ENCODE measurements around the gene GLA. TPM values are rescaled to one million over a fixed set of nuclear protein-coding genes. Genes with fewer than 3 reads are reported as not detected.

GLA gene
- total and polyA plus RNA-seq, 2 of the 8 experiments (the other 6 are each of a cell fraction or from before 2014, with no cell fraction given): 33.6 to 47.3 TPM

DNA sequence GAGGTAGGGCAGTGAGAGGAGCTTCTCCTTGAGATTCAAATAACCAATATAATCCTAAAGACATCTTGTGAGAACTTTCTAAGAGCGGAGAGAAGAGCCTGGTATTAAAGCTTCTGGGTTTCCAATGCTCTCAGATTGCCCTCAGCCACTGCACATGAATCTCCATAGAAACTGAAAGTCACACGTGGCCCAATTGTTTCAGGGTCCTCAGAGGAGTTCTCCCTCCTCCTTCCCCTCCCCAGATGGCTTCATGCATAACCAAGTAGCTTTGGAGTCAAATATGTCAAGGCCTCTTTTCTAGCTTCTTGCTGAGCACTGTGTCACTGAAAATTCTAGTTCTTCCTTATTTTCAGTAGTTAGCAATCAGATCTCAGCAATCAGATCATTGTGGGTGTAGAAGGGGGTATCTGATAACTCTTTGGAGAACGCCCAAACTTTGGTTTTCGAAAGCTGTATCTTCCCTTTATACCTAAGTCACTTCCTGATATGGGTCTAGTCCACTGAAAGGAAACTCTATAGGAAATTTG, 24.0 kb downstream of the GLA start:
- Histone ChIP-seq H3K27ac (ENCODE audit: low read depth, low read length) (no peak overlapping the region), H3K4me3 (ENCODE audit: extremely low read depth in 1 of 4, insufficient read depth in 2 of 4, low read depth in 3 of 4, low read length in 4 of 4) (no peak overlapping the region), H2BK120ac (replicated peaks; ENCODE audit: low read depth, low read length) (no peak overlapping the region), H3K56ac (replicated peaks; ENCODE audit: insufficient read length, low read depth, low read length) (no peak overlapping the region), H3K4ac (replicated peaks; ENCODE audit: insufficient read length, low read depth, low read length) (no peak overlapping the region), H3K23me2 (ENCODE audit: low read depth, low read length) (no peaks in the 10 kb centered on the region), H2AK5ac (ENCODE audit: low read depth, low read length) (no peak overlapping the region), H4K91ac (replicated peaks; ENCODE audit: insufficient read length, low read length) (no peak overlapping the region), H3K9ac (replicated peaks in 1 of 4; ENCODE audit: extremely low read depth in 1 of 4, low read depth in 3 of 4, low read length in 3 of 4) (no peak overlapping the region), H3K23ac (ENCODE audit: insufficient read length) (no peak overlapping the region), H3K14ac (ENCODE audit: insufficient read length) (no peak overlapping the region), H3K18ac (ENCODE audit: extremely low read depth, low read length) (no peak overlapping the region), H3K79me2 (ENCODE audit: control insufficient read depth in 1 of 2, insufficient read depth in 2 of 2, low read length in 2 of 2) (no peaks in the 10 kb centered on the region), H2BK5ac (ENCODE audit: low read depth, low read length) (no peak overlapping the region), H2BK15ac (ENCODE audit: low read length) (no peak overlapping the region), H2BK12ac (ENCODE audit: low read depth, low read length) (no peak overlapping the region), H2BK20ac (ENCODE audit: low read length) (no peak overlapping the region), H3K9me3 (ENCODE audit: insufficient read depth in 2 of 2, low read depth in 1 of 2, low read length in 1 of 2) (no peaks in the 10 kb centered on the region), H3K4me2 (ENCODE audit: insufficient read depth in 1 of 2, low read depth in 2 of 2, low read length in 2 of 2) (no peak overlapping the region), H2AFZ (ENCODE audit: low read length) (no peak overlapping the region), H3K27me3 (replicated peaks in 1 of 4; ENCODE audit: control insufficient read depth in 3 of 4, extremely low read depth in 1 of 4, insufficient read depth in 3 of 4, low read length in 3 of 4) (no peaks in the 10 kb centered on the region), H3K36me3 (ENCODE audit: control insufficient read depth in 2 of 4, insufficient read depth in 4 of 4, low read length in 3 of 4) (no peaks in the 10 kb centered on the region), H4K20me1 (replicated peaks in 1 of 2; ENCODE audit: control insufficient read depth in 1 of 2, insufficient read depth in 2 of 2, low read length in 2 of 2) (no peaks in the 10 kb centered on the region), H4K5ac (ENCODE audit: insufficient read length, low read depth, low read length) (no peak overlapping the region), H3K79me1 (ENCODE audit: low read depth, low read length) (no peaks in the 10 kb centered on the region), H4K8ac (ENCODE audit: extremely low read depth, insufficient read depth, low read length) (no peak overlapping the region), H3K4me1 (replicated peaks in 1 of 4; ENCODE audit: control insufficient read depth in 3 of 4, insufficient read depth in 4 of 4, low read length in 3 of 4) (no peaks in the 10 kb centered on the region)
- 69% methylated on average over 4 of the region's 4 CpGs; no CpG with 5 or more reads in 1 of the 2 experiments for WGBS, 2 experiments (ENCODE audit: extremely low coverage in 1 of 2, insufficient coverage in 1 of 2, insufficient read length in 1 of 2, insufficient replicate concordance in 2 of 2, low coverage in 1 of 2, low lambda C conversion rate in 2 of 2, missing lambda C conversion rate in 1 of 2)
- FAIRE-seq: peak; percentile 13
- TF ChIP-seq GTF2F1 (IDR thresholded peaks at IDR 0.05; ENCODE audit: borderline replicate concordance, low read depth, low read length) (no peak), NANOG (IDR thresholded peaks at IDR 0.05; ENCODE audit: insufficient read depth, low read depth, low read length, poor library complexity, severe bottlenecking) (no peak), BACH1 (IDR thresholded peaks at IDR 0.05; ENCODE audit: low read length) (no peak), POLR2A (IDR thresholded peaks at IDR 0.05; ENCODE audit: control extremely low read depth in 1 of 2, low read depth in 2 of 2, low read length in 2 of 2) (no peak), BRCA1 (IDR thresholded peaks at IDR 0.05; ENCODE audit: low read depth, low read length) (no peak), RAD21 (IDR thresholded peaks at IDR 0.05 in 1 of 2, conservative IDR thresholded peaks at IDR 0.05 in 1 of 2; ENCODE audit: low read depth in 2 of 2, low read length in 2 of 2) (no peak)
- TF ChIP-seq, protein P1, sequence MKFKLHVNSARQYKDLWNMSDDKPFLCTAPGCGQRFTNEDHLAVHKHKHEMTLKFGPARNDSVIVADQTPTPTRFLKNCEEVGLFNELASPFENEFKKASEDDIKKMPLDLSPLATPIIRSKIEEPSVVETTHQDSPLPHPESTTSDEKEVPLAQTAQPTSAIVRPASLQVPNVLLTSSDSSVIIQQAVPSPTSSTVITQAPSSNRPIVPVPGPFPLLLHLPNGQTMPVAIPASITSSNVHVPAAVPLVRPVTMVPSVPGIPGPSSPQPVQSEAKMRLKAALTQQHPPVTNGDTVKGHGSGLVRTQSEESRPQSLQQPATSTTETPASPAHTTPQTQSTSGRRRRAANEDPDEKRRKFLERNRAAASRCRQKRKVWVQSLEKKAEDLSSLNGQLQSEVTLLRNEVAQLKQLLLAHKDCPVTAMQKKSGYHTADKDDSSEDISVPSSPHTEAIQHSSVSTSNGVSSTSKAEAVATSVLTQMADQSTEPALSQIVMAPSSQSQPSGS (IDR thresholded peaks at IDR 0.05; ENCODE audit: low read length): no peak
- ChIA-PET POLR2A (ENCODE audit: partially characterized antibody) (interaction anchor here (1.2 to 1.5 kb wide), 2 partner anchors 10 to 12 kb away, joined by 3 to 4 read pairs; no protein-coding TSS in a partner anchor), CTCF (ENCODE audit: partially characterized antibody) (interaction anchor here (0.7 kb wide), 1 partner anchor 23 kb away, joined by 3 read pairs; no protein-coding TSS in a partner anchor)
- DNase-seq (ENCODE audit: low read depth in 1 of 2, low spot score in 2 of 2): no peak
